AG04450 (cell line): ENCODE measurements around the gene RASSF6. TPM values are rescaled to one million over a fixed set of nuclear protein-coding genes. Genes with fewer than 3 reads are reported as not detected.

Source experiments
- CTCF ChIA-PET: fragments of 300-600, 350-600 bp; formaldehyde crosslinking; extraction: SDS; loops from one replicate; lab custom pipeline; 2022; ENCODE audit warnings: antibody characterized with exemption, inconsistent platforms; lab: Charles Lee
- POLR2A ChIA-PET: fragments of 350-600 bp; formaldehyde crosslinking; extraction: SDS; loops from one replicate; lab custom pipeline; 2021; ENCODE audit warnings: antibody characterized with exemption, inconsistent platforms; lab: Yijun Ruan, JAX
- DNase-seq: peaks from one replicate; pipeline ENCODE4 v3.0.0-alpha.2; 2011; ENCODE audit warnings: low read depth, low spot score
- H3K27ac ChIP-seq: one replicate; pipeline ENCODE4 v1.5.1; 2012; ENCODE audit warnings: low read depth, low read length, control low read depth
- H3K27me3 ChIP-seq: one replicate; pipeline ENCODE4 v1.6.0; 2012; ENCODE audit warnings: low read length; ENCODE audit not compliant: control insufficient read depth, insufficient read depth
- H3K4me3 ChIP-seq: 2 replicates; pipeline ENCODE4 v1.5.1; 2011; ENCODE audit warnings: mild to moderate bottlenecking, low read depth, low read length, control low read depth
- H3K9me3 ChIP-seq: 2 replicates; pipeline ENCODE4 v1.5.1; 2012; ENCODE audit warnings: low read length; ENCODE audit not compliant: control insufficient read depth, insufficient read depth
- CTCF ChIP-seq: IDR thresholded peaks from 2 replicates; pipeline ENCODE4 v1.5.1; 2011; ENCODE audit warnings: low read depth, low read length, control low read depth, inconsistent platforms
- polyA plus RNA-seq: library from polyadenylated mRNA; depleted of rRNA; stranded (reverse); fragments of >200 nt; gene quantifications from 2 replicates; pipeline ENCODE4 v1.2.3, GENCODE V29; 2011

RASSF6 gene
- polyA plus RNA-seq, 1 experiment = 0.07 TPM

GRCh38 chr4:73593631-73594241, 26.5 kb downstream of the RASSF6 start:
- Histone ChIP-seq H3K9me3 (no peaks in the 10 kb centered on the region), H3K27ac (no peak overlapping the region), H3K4me3 (no peak overlapping the region), H3K27me3 (no peaks in the 10 kb centered on the region)
- no peak for DNase-seq
- TF ChIP-seq CTCF = peak; percentile 63
- ChIA-PET POLR2A (interaction anchor here (0.7 kb wide), 1 partner anchor 451 kb away, joined by 3 read pairs; no protein-coding TSS in a partner anchor), CTCF (interaction anchor here (0.7 to 5.8 kb wide), 26 partner anchors 8 to 541 kb away, joined by 3 to 80 read pairs (median 5); no protein-coding TSS in a partner anchor)

GRCh38 chr4:73589887-73590801, 30.1 kb downstream of the RASSF6 start:
- ChIA-PET POLR2A (interaction anchor here (1.3 kb wide), 1 partner anchor 9 kb away, joined by 4 read pairs; no protein-coding TSS in a partner anchor), CTCF (interaction anchor here (0.8 to 6.3 kb wide), 7 partner anchors 14 to 544 kb away, joined by 3 to 42 read pairs (median 4); no protein-coding TSS in a partner anchor)
- H3K9me3 ChIP-seq = no peaks in the 10 kb centered on the region
- no peaks in the 10 kb centered on the region for H3K27me3 ChIP-seq
- no peak overlapping the region for H3K27ac ChIP-seq
- DNase-seq = no peak
- no peak overlapping the region for H3K4me3 ChIP-seq
- TF ChIP-seq CTCF = no peak

DNA sequence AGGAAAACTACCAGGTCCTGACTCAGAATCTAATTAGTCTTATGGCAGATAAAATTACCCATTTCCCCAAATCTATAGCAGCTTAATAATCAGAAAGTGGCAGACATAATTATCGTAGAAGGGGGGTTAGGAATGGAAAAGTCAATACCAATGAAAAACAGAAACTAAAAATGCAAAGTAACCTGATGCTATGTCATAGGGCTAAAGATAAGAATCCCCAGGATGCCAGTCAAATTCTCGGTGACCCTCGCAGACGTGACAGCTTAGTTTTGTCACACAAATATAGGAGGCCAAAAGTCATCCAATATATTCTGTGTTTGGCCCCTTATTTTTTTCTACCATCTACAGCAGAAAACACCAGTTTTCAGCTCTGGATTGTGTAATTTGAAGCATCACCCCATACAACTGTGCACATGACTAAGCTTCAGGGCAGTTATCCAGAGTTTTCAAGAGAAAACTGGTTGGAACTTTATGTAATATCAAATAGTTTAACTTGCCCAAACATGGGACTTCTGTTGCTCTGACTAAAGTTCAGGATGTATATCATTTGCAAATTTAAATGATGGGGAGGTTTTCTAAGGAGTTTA, 30.9 kb downstream of the RASSF6 start:
- CTCF ChIA-PET = interaction anchor here (0.8 to 6.3 kb wide), 9 partner anchors 14 to 545 kb away, joined by 3 to 42 read pairs (median 4); partner anchors contain the start of gene CXCL2

DNA sequence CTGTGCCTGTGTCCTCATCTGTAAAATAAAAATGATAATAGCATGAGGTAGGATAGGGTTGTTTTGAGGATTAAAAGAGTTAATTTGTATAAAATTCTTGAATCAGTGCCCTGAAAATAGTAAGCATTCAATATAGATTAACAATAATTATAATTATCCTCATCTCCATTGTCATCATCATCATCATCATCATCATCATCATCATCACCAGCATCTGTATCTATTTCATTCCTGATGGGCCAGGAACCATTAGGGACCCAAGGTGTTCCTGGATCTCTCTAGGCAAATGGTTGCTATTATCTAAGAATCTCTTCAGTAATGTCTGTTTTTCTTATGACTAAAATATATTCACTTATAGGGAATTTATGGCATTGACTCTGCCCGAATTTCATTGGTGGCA, 31.6 kb downstream of the RASSF6 start:
- no peak for TF ChIP-seq CTCF
- POLR2A ChIA-PET = no interaction called here
- no peak for DNase-seq
- Histone ChIP-seq H3K9me3 (no peaks in the 10 kb centered on the region), H3K27me3 (no peaks in the 10 kb centered on the region), H3K4me3 (no peak overlapping the region), H3K27ac (no peak overlapping the region)
- CTCF ChIA-PET = interaction anchor here (0.9 to 6.3 kb wide), 4 partner anchors 13 to 510 kb away, joined by 3 to 42 read pairs (median 6); partner anchors contain the start of gene CXCL2

More for the DNA sequence above, 30.9 kb downstream of the RASSF6 start:
- Histone ChIP-seq H3K27me3 (no peaks in the 10 kb centered on the region), H3K4me3 (no peak overlapping the region), H3K9me3 (no peaks in the 10 kb centered on the region), H3K27ac (no peak overlapping the region)
- peak; percentile 50 for DNase-seq
- POLR2A ChIA-PET = interaction anchor here (1.3 kb wide), 1 partner anchor 10 kb away, joined by 4 read pairs; no protein-coding TSS in a partner anchor
- TF ChIP-seq CTCF = no peak
